Heart right ventricle (tissue), 16 donors: ENCODE data around the gene PDE6A. TPM values are rescaled to one million over a fixed set of nuclear protein-coding genes. Genes with fewer than 3 reads are reported as not detected.

Source experiments
- ATAC-seq, 8 donors: fragments of 200-7000 bp; cut with Tn5 transposase; one replicate each; pipeline ENCODE4 v1.9.1; 2020; ENCODE audit warnings: mild to moderate bottlenecking in 8 of 8, moderate library complexity in 8 of 8, moderate number of reproducible peaks in 1 of 8
- DNase-seq, 2 donors: peaks; one replicate each; pipeline ENCODE4 v3.0.0-alpha.2; 2020
- H3K27ac ChIP-seq, 10 donors: fragments of 200-600 bp; sonication (generic) in 2 of 10; one replicate each; pipeline versions ENCODE4 v1.5.0 to v1.8.0; 2020 to 2022; ENCODE audit warnings: mild to moderate bottlenecking in 3 of 10
- H3K27me3 ChIP-seq, 7 donors: fragments of 200-600 bp; one replicate each; pipeline ENCODE4 v1.8.0; 2021 to 2022; ENCODE audit warnings: mild to moderate bottlenecking in 2 of 7
- H3K36me3 ChIP-seq, 9 donors: fragments of 200-600 bp; sonication (generic) in 1 of 9; one replicate each; pipeline versions ENCODE4 v1.5.0 to v1.8.0; 2020 to 2022; ENCODE audit warnings: mild to moderate bottlenecking in 2 of 9
- H3K4me1 ChIP-seq, 9 donors: fragments of 200-600 bp; sonication (generic) in 1 of 9; one replicate each; pipeline versions ENCODE4 v1.5.0 to v1.8.0; 2020 to 2022; ENCODE audit warnings: mild to moderate bottlenecking in 4 of 9
- H3K4me3 ChIP-seq, 10 donors: fragments of 200-600 bp; sonication (generic) in 2 of 10; one replicate each; pipeline versions ENCODE4 v1.5.0 to v1.8.0; 2020 to 2022; ENCODE audit warnings: mild to moderate bottlenecking in 7 of 10, moderate library complexity in 2 of 10
- H3K9me3 ChIP-seq, 11 donors: fragments of 200-600 bp in 10 of 11; sonication (generic) in 2 of 11; one replicate each; pipeline versions ENCODE4 v1.5.0 to v1.8.0; 2013 to 2022; ENCODE audit warnings: mild to moderate bottlenecking in 2 of 11, control low read depth in 1 of 11, moderate library complexity in 1 of 11
- WGBS, 2 donors: extraction: QIAGEN DNeasy Blood & Tissue Kit; methylation state at CpG; one replicate each; pipeline ENCODE4 v1.1.7; 2013; ENCODE audit warnings: inconsistent platforms in 1 of 2; 5-methylcytosine and 5-hydroxymethylcytosine counted together
- intact Hi-C, 10 donors: fragments of 100-400 bp; cut with DNase I; formaldehyde crosslinking; loops; one replicate each; pipeline versions ENCODE4 v1.11.1 to v1.14.2; 2022
- polyA plus RNA-seq, 2 donors: library from polyadenylated mRNA; stranded (reverse); fragments of 200-250 nt; gene quantifications; one replicate each; pipeline ENCODE4 v1.2.3, GENCODE V29; 2013
- total RNA-seq, 10 donors: library from RNA; stranded (reverse); fragmentation: NEBNext Ultra II Directional in 3 of 10; extraction: Animal tissue kit (Norgen Biotek cat#: 25700) in 3 of 10; gene quantifications; one replicate each; pipeline versions ENCODE4 v1.2.1 to v1.2.4, GENCODE V29; 2021 to 2023
- TF ChIP-seq, protein P1 (sequence below), 9 donors: fragments of 200-600 bp; sonication (generic) in 2 of 9; IDR thresholded peaks; one replicate each; pipeline versions ENCODE4 v1.5.0 to v1.8.0; 2021 to 2022; ENCODE audit warnings: antibody characterized with exemption in 9 of 9, mild to moderate bottlenecking in 5 of 9, moderate library complexity in 1 of 9
- donor health status: Arrhythmogenic right ventricular cardiomyopathy.
- donor health status: ischemic (EF 13 %, LVEDD 7.1; RV severe dilation, severe dysfunction).
- donor health status: healthy with polysubstance abuse.
- donor health status: DM: no; HTN: yes; CAD: no.
- donor health status: DM: no; HTN: no; CAD: no.
- donor health status: ischemic (EF 25% LVEDD 6.9; RV normal size, moderate dysfunction).
- donor health status: ischemic (EF 25% LVEDD 5.7; RV mildly dilated, moderate dysfunction).
- donor health status: healthy.
- donor health status: DM: yes; HTN: yes; CAD: no.
- donor health status: Ischemic cardiomyopathy.
- donor health status: ischemic (EF 35%, LVEDD 5.7; RV mildly dilated, moderate dysfunction).
- donor health status: nonischemic (EF 11% LVEDD 7.7; RV severe dilation, severe dysfunction).
- donor health status: DM: yes; HTN: yes; CAD: no.
- donor health status: PGD.
- donor health status: ischemic (EF 29% LVEDD 5.4; RV normal size, mild dysfunction).
- donor health status: nonischemic (EF 23%, LVEDD 6.1; RV moderate dilation, normal function).

PDE6A gene
- total and polyA plus RNA-seq, 12 donors: 0.06 to 0.28 (median 0.17) TPM; not detected in 5

DNA sequence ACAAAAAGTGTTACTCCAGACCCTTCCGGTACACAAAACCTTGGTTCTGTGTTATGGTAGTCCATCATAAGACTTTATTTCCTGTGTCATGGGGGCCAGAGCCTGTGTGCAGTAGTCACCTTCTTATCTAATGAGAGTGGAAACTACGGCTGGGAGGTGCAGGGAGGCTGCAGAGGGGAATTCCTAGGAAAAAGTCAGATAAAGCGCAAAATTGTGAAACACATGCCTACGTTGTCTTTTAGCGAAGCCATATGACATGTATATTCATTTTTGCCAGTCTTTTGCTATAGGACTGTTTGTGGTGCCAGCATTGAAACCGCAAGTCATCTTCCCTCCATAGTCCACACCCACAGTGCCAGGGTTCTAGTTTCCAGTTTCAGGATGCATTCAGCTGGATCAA, 133.7 kb downstream of the PDE6A start:
- Histone ChIP-seq H3K9me3 (no peaks in the 10 kb centered on the region), H3K27ac (peak overlapping the region in 8 of 10 donors; percentile 3 to 92 (median 68)), H3K4me1 (peaks cover 7 to 91% (median 67%) of the 10 kb centered on the region in 9 donors), H3K27me3 (no peaks in the 10 kb centered on the region), H3K4me3 (no peak overlapping the region), H3K36me3 (no peaks in the 10 kb centered on the region)
- intact Hi-C loops: no loop called here
- ATAC-seq: no peak
- 77 to 78% methylated on average over 6 of the region's 6 CpGs for WGBS, 2 donors
- DNase-seq: no peak
- TF ChIP-seq, protein P1, sequence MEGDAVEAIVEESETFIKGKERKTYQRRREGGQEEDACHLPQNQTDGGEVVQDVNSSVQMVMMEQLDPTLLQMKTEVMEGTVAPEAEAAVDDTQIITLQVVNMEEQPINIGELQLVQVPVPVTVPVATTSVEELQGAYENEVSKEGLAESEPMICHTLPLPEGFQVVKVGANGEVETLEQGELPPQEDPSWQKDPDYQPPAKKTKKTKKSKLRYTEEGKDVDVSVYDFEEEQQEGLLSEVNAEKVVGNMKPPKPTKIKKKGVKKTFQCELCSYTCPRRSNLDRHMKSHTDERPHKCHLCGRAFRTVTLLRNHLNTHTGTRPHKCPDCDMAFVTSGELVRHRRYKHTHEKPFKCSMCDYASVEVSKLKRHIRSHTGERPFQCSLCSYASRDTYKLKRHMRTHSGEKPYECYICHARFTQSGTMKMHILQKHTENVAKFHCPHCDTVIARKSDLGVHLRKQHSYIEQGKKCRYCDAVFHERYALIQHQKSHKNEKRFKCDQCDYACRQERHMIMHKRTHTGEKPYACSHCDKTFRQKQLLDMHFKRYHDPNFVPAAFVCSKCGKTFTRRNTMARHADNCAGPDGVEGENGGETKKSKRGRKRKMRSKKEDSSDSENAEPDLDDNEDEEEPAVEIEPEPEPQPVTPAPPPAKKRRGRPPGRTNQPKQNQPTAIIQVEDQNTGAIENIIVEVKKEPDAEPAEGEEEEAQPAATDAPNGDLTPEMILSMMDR (IDR thresholded peaks at IDR 0.05): no peak

DNA sequence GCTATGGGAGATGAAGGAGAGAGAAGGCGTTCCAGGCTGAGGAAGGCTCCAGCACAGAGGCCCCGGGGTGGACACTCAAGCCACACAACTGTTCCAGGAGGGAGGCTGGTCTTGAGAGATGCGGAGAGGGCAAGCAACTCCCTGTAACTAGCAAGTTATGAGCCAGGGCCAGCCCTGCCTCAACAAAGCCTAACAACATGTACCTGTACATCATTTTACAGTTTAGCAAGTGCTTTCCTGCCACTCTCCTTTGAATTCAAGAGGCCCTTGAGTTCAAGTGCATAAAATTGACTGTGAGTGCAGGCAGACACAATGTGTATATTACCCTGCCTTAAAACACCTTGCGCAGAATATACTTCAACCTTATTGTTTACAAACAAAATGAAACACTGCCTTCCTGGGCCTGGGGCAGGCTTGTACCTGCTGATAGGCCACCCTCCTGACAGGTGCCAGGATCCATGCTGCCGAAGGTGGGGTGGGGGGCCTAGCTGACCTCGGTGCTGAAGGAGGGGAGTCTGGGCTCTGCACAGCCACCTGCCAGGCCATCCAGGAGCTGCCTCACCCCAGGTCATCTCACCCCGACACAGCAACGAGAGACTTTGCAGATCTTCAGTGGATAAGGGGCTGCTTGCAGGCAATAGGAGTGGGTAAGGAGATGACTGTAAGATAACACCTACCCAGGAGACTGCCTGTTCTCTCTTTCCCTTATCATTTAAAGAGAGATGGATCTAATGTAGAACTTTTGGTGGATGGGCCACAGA, 134.5 kb downstream of the PDE6A start:
- WGBS, 2 donors: 53 to 61% methylated on average over 8 of the region's 8 CpGs
- Histone ChIP-seq H3K36me3 (no peaks in the 10 kb centered on the region), H3K27ac (peak overlapping the region in 8 of 10 donors; percentile 5 to 92 (median 68)), H3K4me3 (no peak overlapping the region), H3K27me3 (no peaks in the 10 kb centered on the region), H3K4me1 (peaks cover 13 to 94% (median 74%) of the 10 kb centered on the region in 9 donors), H3K9me3 (no peaks in the 10 kb centered on the region)
- intact Hi-C loops: loop anchor here in 2 of 10 donors (5.0 kb wide), 1 partner anchor 78 kb away; the partner anchor contains the start of gene PPARGC1B (in 2 of the 2)
- ATAC-seq (no peak), DNase-seq (no peak)
- TF ChIP-seq, protein P1 (IDR thresholded peaks at IDR 0.05): no peak

DNA sequence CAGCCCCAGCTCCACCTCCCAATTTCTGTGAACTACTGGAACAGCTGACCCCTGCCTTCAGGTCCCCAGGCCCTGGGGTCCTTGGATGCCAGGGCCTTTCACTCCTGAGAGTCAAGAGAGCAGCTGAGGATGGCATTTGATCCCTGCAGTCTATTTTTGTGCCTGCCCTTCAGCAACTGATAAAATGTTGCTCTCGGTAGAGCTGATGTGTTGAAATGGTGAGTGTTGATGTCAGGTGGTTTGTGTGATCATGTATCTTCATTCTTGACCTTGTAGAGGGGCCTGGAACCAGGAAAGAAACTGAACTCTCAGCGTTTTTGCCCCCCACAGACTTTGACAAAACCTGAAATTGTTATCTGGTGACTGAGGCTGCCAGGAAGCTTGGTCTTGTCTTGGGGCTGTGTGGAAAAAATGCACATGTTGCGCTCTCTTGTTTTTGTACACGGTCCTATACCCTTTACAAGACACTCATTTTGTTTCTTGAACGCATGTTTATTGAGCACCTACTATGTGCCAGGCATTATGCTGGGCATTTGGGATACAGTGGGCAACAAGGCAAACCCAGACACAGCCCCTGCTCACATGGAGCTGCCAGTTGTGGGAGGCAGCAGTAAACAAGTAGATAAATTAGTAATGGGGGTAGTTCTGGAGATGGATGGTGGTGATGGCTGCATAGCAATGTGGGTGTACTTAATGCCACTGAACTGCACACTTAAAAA, 136.2 kb downstream of the PDE6A start:
- no peaks in the 10 kb centered on the region for H3K9me3 ChIP-seq
- DNase-seq (peak in 1 of 2 donors; percentile 44), ATAC-seq (peak in 7 of 8 donors; percentile 26 to 64 (median 47))
- WGBS, 2 donors: 40 to 56% methylated on average over 5 of the region's 5 CpGs
- H3K27ac ChIP-seq: peak overlapping the region; percentile 24 to 92 (median 88)
- no peaks in the 10 kb centered on the region for H3K36me3 ChIP-seq
- TF ChIP-seq, protein P1 (IDR thresholded peaks at IDR 0.05): no peak
- H3K4me1 ChIP-seq: peaks cover 27 to 95% (median 82%) of the 10 kb centered on the region in 9 donors
- H3K27me3 ChIP-seq: no peaks in the 10 kb centered on the region
- intact Hi-C loops: loop anchor here in 2 of 10 donors (5.0 kb wide), 1 partner anchor 76 kb away; the partner anchor contains the start of gene PPARGC1B (in 2 of the 2)
- no peak overlapping the region for H3K4me3 ChIP-seq

Other genes with a start within 250 kb of the PDE6A start
- 10 to 100 TPM; 21.5 to 36.6 (median 28.9) TPM for gene PPARGC1B, start 214.5 kb downstream of the PDE6A start, total RNA-seq
- 10 to 100 TPM in 1 of 2 donors, 1 to 10 TPM in 1; 1.6 to 15.4 TPM for gene PPARGC1B, start 214.5 kb downstream of the PDE6A start, polyA plus RNA-seq
- 1 to 10 TPM; 3.8 to 7.3 (median 5.4) TPM for gene SLC26A2, start 16.0 kb upstream of the PDE6A start, total RNA-seq
- 1 to 10 TPM; 1.3 to 9.6 TPM for gene SLC26A2, start 16.0 kb upstream of the PDE6A start, polyA plus RNA-seq
- 1 to 10 TPM; 2.2 to 4.2 (median 2.8) TPM for gene TIGD6, start 55.9 kb upstream of the PDE6A start, total RNA-seq
- 1 to 10 TPM; 2.1 to 4.0 TPM for gene TIGD6, start 55.9 kb upstream of the PDE6A start, polyA plus RNA-seq
- gene HMGXB3, start 55.9 kb upstream of the PDE6A start, total RNA-seq: 10 to 100 TPM; 12.7 to 17.8 (median 14.9) TPM
- gene HMGXB3, start 55.9 kb upstream of the PDE6A start, polyA plus RNA-seq: 10 to 100 TPM; 12.8 to 17.9 TPM
- 10 to 100 TPM in 7 of 10 donors, 1 to 10 TPM in 3; 6.8 to 83.9 (median 11.2) TPM for gene CSF1R, start 141.8 kb upstream of the PDE6A start, total RNA-seq
- 1 to 10 TPM; 4.8 to 6.4 TPM for gene CSF1R, start 141.8 kb upstream of the PDE6A start, polyA plus RNA-seq
- gene PDGFRB, start 211.1 kb upstream of the PDE6A start, total RNA-seq: 100 to 1,000 TPM in 1 of 10 donors, 10 to 100 TPM in 9; 15.5 to 101 (median 35.9) TPM
- gene PDGFRB, start 211.1 kb upstream of the PDE6A start, polyA plus RNA-seq: 10 to 100 TPM; 49.1 to 54.3 TPM
- under 1 TPM in 1 of 10 donors, not detected in 9; 0.32 TPM for gene CDX1, start 222.0 kb upstream of the PDE6A start, total RNA-seq
- gene CDX1, start 222.0 kb upstream of the PDE6A start, polyA plus RNA-seq: under 1 TPM in 1 of 2 donors, not detected in 1; 0.13 TPM
- not detected for gene SLC6A7, start 245.3 kb upstream of the PDE6A start, total RNA-seq
- gene SLC6A7, start 245.3 kb upstream of the PDE6A start, polyA plus RNA-seq: not detected